Posterior vena cava (tissue), 2 donors: ENCODE results near the gene OR2T29. TPM values are rescaled to one million over a fixed set of nuclear protein-coding genes. Genes with fewer than 3 reads are reported as not detected.
"Not testable (repeated sequence)": the region's sequence is repeated elsewhere in the genome, so short reads cannot be mapped to it uniquely, and the experiment has no call there.

Source experiments
- DNase-seq: peaks from one replicate; pipeline ENCODE4 v3.0.0-alpha.2; 2020; ENCODE audit warnings: low spot score
- intact Hi-C, 2 donors: fragments of 100-400 bp; cut with DNase I; formaldehyde crosslinking; loops; one replicate each; pipeline versions ENCODE4 v1.14.1 to v1.14.2; 2022 to 2023
- total RNA-seq, 2 donors: library from RNA; stranded (reverse); fragmentation: NEBNext Ultra II Directional; extraction: Animal tissue kit (Norgen Biotek cat#: 25700); gene quantifications; one replicate each; pipeline ENCODE4 v1.2.1, GENCODE V29; 2021
- donor health status: DM: yes; HTN: yes; CAD: no.
- donor health status: DM: yes; HTN: yes; CAD: no.

OR2T29 gene
- total RNA-seq, 2 donors from 2014 or later, result not detected

DNA sequence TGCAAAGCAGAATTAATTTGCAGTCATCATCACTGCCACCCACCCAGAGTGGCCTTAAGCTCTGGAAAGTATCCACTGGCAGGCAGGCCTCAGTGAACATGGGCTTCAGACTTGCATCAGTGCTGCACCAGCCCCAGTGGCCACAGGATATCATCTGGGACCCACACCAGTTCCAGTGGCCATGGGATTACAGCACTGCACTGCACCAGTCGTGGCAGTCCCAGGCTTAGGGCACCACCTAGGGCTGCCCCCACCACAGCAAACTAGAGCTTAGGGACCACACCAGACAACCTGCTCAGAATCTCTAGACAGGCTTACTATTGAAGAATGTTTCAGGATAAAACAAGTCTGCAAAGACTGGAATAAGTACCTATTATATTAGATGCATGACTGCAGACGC lies 15.2 kb downstream of the OR2T29 start:
- DNase-seq, intact Hi-C loops: not testable (repeated sequence)

DNA sequence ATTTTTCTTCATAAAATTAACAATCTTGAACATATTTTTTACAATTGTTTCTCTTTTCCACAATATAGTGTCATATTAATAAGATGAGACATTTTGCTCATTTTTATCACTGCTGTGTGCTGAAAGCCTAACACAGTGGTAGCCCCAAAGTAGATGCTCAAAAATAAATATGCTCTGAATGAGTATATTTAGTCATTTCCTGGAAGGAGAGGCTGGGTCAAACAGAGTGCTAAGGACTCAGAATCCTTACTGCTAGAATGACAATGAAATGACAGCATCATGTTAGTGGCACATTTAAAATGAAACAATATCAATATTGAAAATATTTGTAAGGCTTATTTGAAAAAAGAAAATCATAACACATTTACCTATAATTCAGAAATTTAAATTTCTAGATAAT lies 25.1 kb downstream of the OR2T29 start:
- DNase-seq, intact Hi-C loops: not testable (repeated sequence)

DNA sequence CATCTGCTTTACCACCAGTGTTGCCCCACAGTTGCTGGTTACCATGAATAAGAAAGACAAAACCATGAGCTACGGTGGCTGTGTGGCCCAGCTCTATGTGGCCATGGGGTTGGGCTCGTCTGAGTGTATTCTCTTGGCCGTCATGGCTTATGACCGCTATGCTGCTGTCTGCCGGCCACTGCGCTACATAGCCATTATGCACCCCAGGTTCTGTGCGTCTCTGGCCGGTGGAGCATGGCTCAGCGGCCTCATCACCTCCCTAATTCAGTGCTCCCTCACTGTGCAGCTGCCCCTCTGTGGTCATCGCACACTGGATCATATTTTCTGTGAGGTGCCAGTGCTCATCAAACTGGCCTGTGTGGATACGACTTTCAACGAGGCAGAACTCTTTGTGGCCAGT lies 40.7 kb downstream of the OR2T29 start:
- DNase-seq, result no peak
- intact Hi-C loops, result no loop called here

DNA sequence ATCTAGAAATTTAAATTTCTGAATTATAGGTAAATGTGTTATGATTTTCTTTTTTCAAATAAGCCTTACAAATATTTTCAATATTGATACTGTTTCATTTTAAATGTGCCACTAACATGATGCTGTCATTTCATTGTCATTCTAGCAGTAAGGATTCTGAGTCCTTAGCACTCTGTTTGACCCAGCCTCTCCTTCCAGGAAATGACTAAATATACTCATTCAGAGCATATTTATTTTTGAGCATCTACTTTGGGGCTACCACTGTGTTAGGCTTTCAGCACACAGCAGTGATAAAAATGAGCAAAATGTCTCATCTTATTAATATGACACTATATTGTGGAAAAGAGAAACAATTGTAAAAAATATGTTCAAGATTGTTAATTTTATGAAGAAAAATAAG lies 52.4 kb downstream of the OR2T29 start:
- DNase-seq, intact Hi-C loops: not testable (repeated sequence)

DNA sequence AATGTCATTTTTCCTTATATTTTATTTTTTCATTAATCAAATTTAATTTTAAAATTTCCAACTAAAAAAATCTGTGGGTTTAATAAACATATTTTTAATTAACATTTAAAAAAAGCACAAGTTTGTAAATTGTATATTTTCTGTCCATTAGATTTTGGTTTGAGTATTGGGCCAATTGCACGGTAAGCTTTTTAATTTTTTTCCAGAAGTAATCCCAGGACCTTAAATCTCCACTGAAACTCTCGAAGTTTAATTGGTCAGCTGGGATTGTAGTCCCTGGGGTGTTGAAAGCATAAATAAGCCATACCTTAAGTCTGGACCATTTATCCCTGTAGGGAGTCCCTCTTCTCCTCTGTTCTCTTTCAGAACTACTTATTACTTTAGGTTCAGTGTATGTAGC lies 54.8 kb downstream of the OR2T29 start, which contains the start of gene OR2G6:
OR2G6 (plus strand) TSS at position 301 of the 400 bp plus-strand sequence. CDS start 13,574 bp downstream, outside the sequence.
- DNase-seq, intact Hi-C loops: not testable (repeated sequence)

Other genes starting within 250 kb of the OR2T29 start
- not detected for gene OR2M7, start 238.2 kb downstream of the OR2T29 start, total RNA-seq
- gene OR14C36, start 214.0 kb downstream of the OR2T29 start, total RNA-seq, result not detected
- gene OR2T4, start 201.1 kb downstream of the OR2T29 start, total RNA-seq, result not detected
- gene OR2T6, start 187.0 kb downstream of the OR2T29 start, total RNA-seq, result not detected
- gene OR2T1, start 159.7 kb downstream of the OR2T29 start, total RNA-seq, result not detected
- gene OR2T2, start 117.1 kb downstream of the OR2T29 start, total RNA-seq, result not detected
- not detected for gene OR2T3, start 89.4 kb downstream of the OR2T29 start, total RNA-seq
- gene OR2T5, start 74.2 kb downstream of the OR2T29 start, total RNA-seq, result not detected
- gene OR2G6, start 54.7 kb downstream of the OR2T29 start, total RNA-seq, result not detected
- gene OR2T34, start 12.0 kb upstream of the OR2T29 start, total RNA-seq, result not detected
- gene OR2T10, start 34.9 kb upstream of the OR2T29 start, total RNA-seq, result not detected
- not detected for gene OR2T11, start 72.3 kb upstream of the OR2T29 start, total RNA-seq
- gene OR2T35, start 82.5 kb upstream of the OR2T29 start, total RNA-seq, result not detected
- not detected for gene OR2T27, start 92.8 kb upstream of the OR2T29 start, total RNA-seq
- gene OR14I1, start 140.0 kb upstream of the OR2T29 start, total RNA-seq, result not detected
- gene LYPD8, start 193.0 kb upstream of the OR2T29 start, total RNA-seq, result not detected